ENCODE data around the gene SPTBN1. TPM values are rescaled to one million over a fixed set of nuclear protein-coding genes. Genes with fewer than 3 reads are reported as not detected.

The SPTBN1 gene
- total and polyA plus RNA-seq, 2 of the 4 experiments (the other 2 are of a cell fraction), result 49.1 to 241 TPM

DNA sequence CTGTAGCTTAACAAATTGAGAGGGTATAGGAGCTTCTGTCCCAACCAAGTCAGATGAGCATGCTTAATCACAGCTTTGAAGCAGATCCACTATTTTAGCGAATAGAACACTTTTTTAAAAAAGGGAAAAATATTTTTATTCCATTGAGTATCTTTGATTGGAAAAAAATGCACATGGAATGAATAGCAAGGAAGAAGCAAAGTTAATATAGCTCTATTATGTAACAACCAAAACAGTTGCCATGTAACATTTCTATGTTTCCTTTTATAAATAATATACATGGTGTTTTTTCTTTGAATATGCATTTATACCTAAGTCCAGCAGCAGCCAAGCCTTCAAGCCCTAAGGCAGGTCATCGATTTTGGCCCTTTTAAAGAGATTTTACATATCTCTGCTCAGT is 21.4 kb upstream of the SPTBN1 start:
- H3K14ac ChIP-seq (replicated peaks; ENCODE audit: low read depth, low read length), result no peak overlapping the region
- intact Hi-C loops (cut with micrococcal nuclease), result no loop called here
- POLR2A ChIA-PET (ENCODE audit: unreplicated experiment), result no interaction called here

More for the DNA sequence above, 21.4 kb upstream of the SPTBN1 start:
- Histone ChIP-seq H2AK5ac (ENCODE audit: low read depth, low read length) (no peak overlapping the region), H3K9me3 (ENCODE audit: control insufficient read depth, insufficient read depth, low read length) (no peaks in the 10 kb centered on the region), H2BK20ac (ENCODE audit: low read depth, low read length) (no peak overlapping the region), H4K5ac (ENCODE audit: low read depth, low read length) (no peak overlapping the region), H3K4me1 (ENCODE audit: control insufficient read depth, insufficient read depth, low read length) (no peaks in the 10 kb centered on the region), H3K18ac (ENCODE audit: low read depth, low read length) (no peak overlapping the region), H4K20me1 (ENCODE audit: insufficient read depth, low read length) (no peaks in the 10 kb centered on the region), H3K36me3 (ENCODE audit: control insufficient read depth, insufficient read depth, low read length) (no peaks in the 10 kb centered on the region), H3K79me1 (ENCODE audit: low read depth in 1 of 2, low read length in 2 of 2) (no peaks in the 10 kb centered on the region), H3K4me3 (ENCODE audit: insufficient read depth, low read depth, low read length) (no peak overlapping the region), H3K27ac (ENCODE audit: insufficient read depth, low read length) (no peak overlapping the region), H3K4me2 (ENCODE audit: low read depth, low read length) (no peak overlapping the region), H2BK15ac (ENCODE audit: low read depth, low read length) (no peak overlapping the region), H4K91ac (ENCODE audit: insufficient read depth, low read depth, low read length) (no peak overlapping the region), H3K4ac (ENCODE audit: low read depth, low read length) (no peak overlapping the region), H4K8ac (ENCODE audit: low read depth in 2 of 2, low read length in 2 of 2) (no peak overlapping the region), H2AFZ (replicated peaks; ENCODE audit: low read length, poor library complexity) (no peak overlapping the region), H2BK120ac (ENCODE audit: low read depth, low read length) (no peak overlapping the region), H3K9ac (ENCODE audit: low read depth, low read length) (no peak overlapping the region), H2BK5ac (ENCODE audit: low read depth, low read length, poor library complexity, severe bottlenecking) (no peak overlapping the region), H3K27me3 (ENCODE audit: control insufficient read depth, insufficient read depth, low read length) (no peaks in the 10 kb centered on the region), H2AK9ac (replicated peaks; ENCODE audit: low read depth, low read length, poor library complexity) (no peak overlapping the region), H3K23ac (ENCODE audit: low read depth, low read length) (no peak overlapping the region), H3K56ac (ENCODE audit: extremely low read depth, insufficient read depth, low read length) (no peak overlapping the region), H3K9me1 (ENCODE audit: insufficient read depth, low read length) (no peaks in the 10 kb centered on the region)
- BruUV-seq (replicated peaks), result no TSS peak
- CTCF ChIA-PET, result interaction anchor here (1.0 kb wide), 1 partner anchor 10 kb away, joined by 3 read pairs; no protein-coding TSS in a partner anchor
- ATAC-seq (ENCODE audit: low read depth) (no peak), DNase-seq (no peak)
- no CpG with 5 or more reads among the region's 2 CpGs for WGBS, 2 experiments (ENCODE audit: extremely low coverage in 2 of 2, insufficient read length in 1 of 2)
- in situ Hi-C loops (cut with MboI; ENCODE audit: low sequenced_read_pairs), result no loop called here
- dilution Hi-C loops (cut with HindIII; ENCODE audit: low sequenced_read_pairs, unreplicated experiment), result no loop called here
- no peak for TF ChIP-seq RFX5 (IDR thresholded peaks at IDR 0.05; ENCODE audit: low read depth, low read length)
- no peak for TF ChIP-seq CEBPB (IDR thresholded peaks at IDR 0.05; ENCODE audit: low read depth, low read length)
- TF ChIP-seq SMC3 (IDR thresholded peaks at IDR 0.05; ENCODE audit: low read depth, low read length), result no peak
- no peak for TF ChIP-seq POLR2A (IDR thresholded peaks at IDR 0.05; ENCODE audit: low read depth, low read length)

All from IMR-90 (cell line).